Panc1 (cell line): ENCODE results near the gene GPR101.

Experiments
- CTCF ChIP-seq: fragments of 450-650 bp; IDR thresholded peaks from 2 replicates; pipeline ENCODE4 v1.5.1; 2017; ENCODE audit warnings: mild to moderate bottlenecking
- POLR2AphosphoS5 ChIP-seq: IDR thresholded peaks from 2 replicates; pipeline ENCODE4 v1.6.1; 2012; ENCODE audit warnings: mild to moderate bottlenecking, low read depth, low read length, moderate library complexity
- REST ChIP-seq, 2 experiments: IDR thresholded peaks; 2 replicates each; pipeline ENCODE4 v1.6.1; 2011 to 2012; ENCODE audit warnings: low read depth in 2 of 2, control low read depth in 1 of 2, low read length in 1 of 2, mild to moderate bottlenecking in 1 of 2, moderate library complexity in 1 of 2; ENCODE audit not compliant: insufficient read depth in 1 of 2
- SIN3A ChIP-seq: IDR thresholded peaks from 2 replicates; pipeline ENCODE4 v1.6.1; 2012; ENCODE audit warnings: low read depth, mild to moderate bottlenecking, low read length, moderate library complexity, borderline replicate concordance; ENCODE audit not compliant: insufficient read depth
- TCF7L2 ChIP-seq: IDR thresholded peaks from 2 replicates; pipeline ENCODE4 v1.6.1; 2011; ENCODE audit warnings: mild to moderate bottlenecking, low read depth, low read length, inconsistent platforms

- TF ChIP-seq CTCF (peak; percentile 11), SIN3A (no peak), POLR2AphosphoS5 (no peak), TCF7L2 (no peak), REST (IDR thresholded peaks at IDR 0.05; ENCODE audit: insufficient read depth in 1 of 2, low read depth in 2 of 2, low read length in 1 of 2) (no peak)
Observed at GRCh38 chrX:137052643-137053235, 18.9 kb upstream of the GPR101 start.
